Retinal pigment epithelial cell (primary cell): ENCODE measurements around the gene SNX25.
"Not testable (repeated sequence)": the region's sequence is repeated elsewhere in the genome, so short reads cannot be mapped to it uniquely, and the experiment has no call there.

ENCODE experiments used
- DNase-seq: peaks from one replicate; pipeline ENCODE4 v3.0.0-alpha.2; 2010; ENCODE audit warnings: low read depth
- H3K4me3 ChIP-seq: 2 replicates; pipeline ENCODE4 v1.5.1; 2011; ENCODE audit warnings: mild to moderate bottlenecking, low read length, control low read depth, moderate library complexity
- CTCF ChIP-seq: conservative IDR thresholded peaks from 2 replicates; pipeline ENCODE4 v1.5.1; 2011; ENCODE audit warnings: low read depth, low read length, control low read depth, inconsistent platforms

SNX25 gene

DNA sequence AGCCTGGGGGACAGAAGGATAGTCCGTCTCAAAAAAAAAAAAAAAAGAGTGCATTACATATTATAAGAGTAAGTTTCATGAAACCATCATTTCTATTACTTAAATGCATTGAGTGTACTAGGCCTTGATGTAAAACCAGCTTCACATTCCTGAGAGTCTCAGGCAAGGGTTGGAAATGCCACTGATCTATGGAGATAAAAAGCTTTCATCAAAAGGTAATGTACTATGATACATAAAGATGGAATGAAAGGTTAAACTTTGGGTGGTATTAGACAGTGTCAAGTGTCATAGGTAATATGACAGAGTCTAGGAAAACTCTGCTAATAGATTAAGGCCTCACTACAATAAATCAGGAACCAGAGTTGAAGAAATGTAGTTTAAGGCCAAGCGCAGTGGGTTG lies 13.0 kb upstream of the SNX25 start:
- no peak for TF ChIP-seq CTCF
- DNase-seq = no peak
- no peak overlapping the region for H3K4me3 ChIP-seq

GRCh38 chr4:185198189-185198588 lies 11.2 kb upstream of the SNX25 start:
- DNase-seq, H3K4me3 ChIP-seq: not testable (repeated sequence)

- peak; percentile 76 for DNase-seq
- TF ChIP-seq CTCF = no peak
- peak overlapping the region; percentile 54 for H3K4me3 ChIP-seq
Observed at GRCh38 chr4:185201977-185202962, 7.1 kb upstream of the SNX25 start.

DNA sequence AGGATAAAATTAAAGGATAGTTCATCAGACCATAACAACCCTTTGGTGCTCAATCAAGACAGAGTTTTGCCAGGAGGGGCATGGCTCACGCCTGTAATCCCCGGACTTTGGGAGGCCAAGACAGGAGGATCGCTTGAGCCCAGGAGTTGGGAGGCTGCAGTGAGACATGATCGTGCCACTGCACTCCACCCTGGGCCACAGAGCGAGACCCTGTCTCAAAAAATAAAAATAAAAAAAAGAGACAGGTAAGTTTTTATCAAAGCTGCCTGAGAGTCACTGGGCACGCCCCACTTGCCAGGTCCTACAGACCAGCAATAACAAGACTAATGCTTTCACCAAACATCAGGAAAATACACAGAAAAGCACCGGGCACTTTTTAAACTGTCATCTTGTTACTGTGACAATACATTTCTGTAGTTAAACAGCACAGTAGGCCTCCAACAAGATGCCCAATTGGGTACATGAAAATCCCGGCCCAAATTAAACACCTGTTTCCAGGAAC lies 6.4 kb upstream of the SNX25 start:
- peak overlapping the region; percentile 54 for H3K4me3 ChIP-seq
- DNase-seq = no peak
- TF ChIP-seq CTCF = no peak

- peak; percentile 60 for DNase-seq
- TF ChIP-seq CTCF = no peak
- H3K4me3 ChIP-seq = peak within 1 kb of the TSS; percentile 58
Observed at GRCh38 chr4:185203486-185204237, 5.7 kb upstream of the SNX25 start, which contains the start of gene CFAP97. CFAP97 (minus strand) TSS chr4:185204000; CDS start chr4:185191196, 12,804 bp downstream.

GRCh38 chr4:185204238-185204910 lies 5.0 kb upstream of the SNX25 start:
- no peak for DNase-seq
- H3K4me3 ChIP-seq = peak overlapping the region; percentile 58

GRCh38 chr4:185205073-185205472 lies 4.3 kb upstream of the SNX25 start:
- not testable (repeated sequence) for DNase-seq, H3K4me3 ChIP-seq

More at GRCh38 chr4:185204238-185204910, 5.0 kb upstream of the SNX25 start:
- no peak for TF ChIP-seq CTCF
